Measurements from ENCODE around the gene ZNF726.
"Not testable (repeated sequence)": the region's sequence is repeated elsewhere in the genome, so short reads cannot be mapped to it uniquely, and the experiment has no call there.

The ZNF726 gene

GRCh38 chr19:23943411-23943810 is 28.7 kb downstream of the ZNF726 start:
- DNase-seq (ENCODE audit: low read depth in 2 of 2), result no peak

- DNase-seq (ENCODE audit: low read depth in 2 of 2), result no peak
These were observed 31.9 kb downstream of the ZNF726 start for GRCh38 chr19:23946569-23946968.

- no peak for DNase-seq (ENCODE audit: low read depth in 2 of 2)
These were observed 34.9 kb downstream of the ZNF726 start for GRCh38 chr19:23949611-23950010.

- no peak for DNase-seq (ENCODE audit: low read depth in 2 of 2)
These were observed 41.4 kb downstream of the ZNF726 start for GRCh38 chr19:23956051-23956450.

- no peak for DNase-seq (ENCODE audit: low read depth in 2 of 2)
These were observed 43.1 kb downstream of the ZNF726 start for GRCh38 chr19:23957660-23958281.

DNA sequence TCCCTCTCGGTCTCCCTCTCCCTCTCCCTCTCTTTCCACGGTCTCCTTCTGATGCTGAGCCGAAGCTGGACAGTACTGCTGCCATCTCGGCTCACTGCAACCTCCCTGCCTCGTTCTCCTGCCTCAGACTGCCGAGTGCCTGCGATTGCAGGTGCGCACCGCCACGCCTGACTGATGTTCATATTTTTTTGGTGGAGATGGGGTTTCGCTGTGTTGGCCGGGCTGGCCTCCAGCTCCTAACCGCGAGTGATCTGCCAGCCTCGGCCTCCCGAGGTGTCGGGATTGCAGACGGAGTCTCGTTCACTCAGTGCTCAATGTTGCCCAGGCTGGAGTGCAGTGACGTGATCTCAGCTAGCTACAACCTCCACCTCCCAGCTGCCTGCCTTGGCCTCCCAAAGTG is 48.7 kb downstream of the ZNF726 start:
- not testable (repeated sequence) for DNase-seq (ENCODE audit: low read depth in 2 of 2)

GRCh38 chr19:23963881-23964280 is 49.2 kb downstream of the ZNF726 start:
- not testable (repeated sequence) for DNase-seq (ENCODE audit: low read depth in 2 of 2)

- not testable (repeated sequence) for DNase-seq (ENCODE audit: low read depth in 2 of 2)
These were observed 49.6 kb downstream of the ZNF726 start for GRCh38 chr19:23964334-23964733.

- no peak for DNase-seq (ENCODE audit: low read depth in 2 of 2)
These were observed 54.9 kb downstream of the ZNF726 start for GRCh38 chr19:23969630-23970029.

GRCh38 chr19:23971598-23971997 is 56.9 kb downstream of the ZNF726 start:
- no peak for DNase-seq (ENCODE audit: low read depth in 2 of 2)

DNA sequence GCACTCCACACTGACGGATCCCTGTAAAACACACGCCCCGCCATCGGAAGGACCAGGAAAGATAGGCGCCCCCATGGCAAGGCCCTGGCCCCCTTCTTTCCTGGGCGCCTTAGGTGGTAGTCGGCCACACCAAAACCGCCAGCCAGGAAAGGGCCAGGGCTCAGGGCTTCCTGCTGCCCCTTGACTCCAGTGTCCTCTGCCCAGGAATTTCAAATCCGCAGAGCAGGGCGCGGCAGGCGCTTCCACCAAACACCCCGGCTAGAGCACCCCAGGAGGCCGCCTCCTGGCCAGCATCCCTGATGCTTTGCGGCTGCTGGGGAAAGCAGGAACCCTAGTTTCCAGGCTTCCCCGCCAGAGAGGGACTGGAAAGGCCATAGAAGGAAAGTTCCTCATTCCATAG is 57.5 kb downstream of the ZNF726 start:
- no peak for DNase-seq (ENCODE audit: low read depth in 2 of 2)

DNA sequence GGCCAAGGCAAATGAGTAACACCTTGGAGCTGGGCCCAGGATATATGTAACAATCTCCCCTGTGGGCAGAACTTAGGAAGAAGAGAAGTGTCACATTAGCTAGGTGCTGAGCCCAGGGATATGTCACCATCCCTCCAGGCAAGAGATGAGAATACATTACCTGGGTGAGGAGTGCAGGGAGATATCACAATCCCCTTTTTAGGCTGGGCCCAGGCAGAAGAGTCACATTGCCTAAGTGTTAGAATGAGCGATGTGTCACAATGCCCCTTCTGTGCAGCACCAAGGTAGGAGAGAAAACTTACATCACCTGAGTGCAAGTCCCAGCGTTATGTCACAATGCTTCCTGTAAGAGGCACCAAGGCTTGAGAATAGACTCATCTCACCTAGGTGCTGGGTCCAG is 60.3 kb downstream of the ZNF726 start:
- DNase-seq (ENCODE audit: low read depth in 2 of 2), result no peak

- not testable (repeated sequence) for DNase-seq (ENCODE audit: low read depth in 2 of 2)
These were observed 61.9 kb downstream of the ZNF726 start for GRCh38 chr19:23976631-23977030.

DNA sequence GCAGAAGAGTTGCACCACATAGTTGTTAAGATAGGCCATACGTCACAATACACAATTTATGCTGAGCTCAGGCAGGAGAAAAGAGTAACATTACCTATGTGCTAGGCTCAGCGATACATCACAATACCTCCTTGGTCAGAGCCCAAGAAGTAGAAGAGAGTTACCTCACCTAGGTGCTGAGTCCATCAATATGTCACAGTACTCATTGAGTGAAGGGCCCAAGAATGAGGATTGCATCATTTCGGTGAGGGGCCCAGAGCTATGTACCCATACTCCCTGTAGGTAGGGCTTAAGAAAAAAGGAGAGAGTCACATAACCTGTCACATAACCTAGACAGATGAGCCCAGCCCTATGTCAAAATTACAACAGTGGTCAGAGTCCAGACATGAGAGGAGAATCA is 62.6 kb downstream of the ZNF726 start:
- DNase-seq (ENCODE audit: low read depth in 2 of 2), result not testable (repeated sequence)

DNA sequence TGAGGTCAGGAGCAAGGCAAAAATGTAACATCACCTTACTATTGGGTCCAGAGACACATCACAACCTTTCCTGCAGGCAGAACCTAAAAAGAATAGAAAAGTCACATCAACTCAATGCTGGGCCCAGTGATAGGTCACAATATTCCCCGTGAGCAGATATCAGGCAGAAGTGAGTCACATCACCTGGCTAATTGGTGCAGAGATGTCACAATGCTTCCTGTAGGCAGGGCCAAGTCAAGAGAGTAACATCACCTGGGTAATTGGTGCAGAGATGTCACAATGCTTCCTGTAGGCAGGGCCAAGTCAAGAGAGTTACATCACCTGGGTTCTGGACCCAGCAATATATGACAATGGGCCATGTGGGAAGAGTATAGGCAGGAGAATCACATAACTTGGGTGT is 63.4 kb downstream of the ZNF726 start:
- no peak for DNase-seq (ENCODE audit: low read depth in 2 of 2)

- no peak for DNase-seq (ENCODE audit: low read depth in 2 of 2)
These were observed 66.1 kb downstream of the ZNF726 start for GRCh38 chr19:23980805-23981204.

DNA sequence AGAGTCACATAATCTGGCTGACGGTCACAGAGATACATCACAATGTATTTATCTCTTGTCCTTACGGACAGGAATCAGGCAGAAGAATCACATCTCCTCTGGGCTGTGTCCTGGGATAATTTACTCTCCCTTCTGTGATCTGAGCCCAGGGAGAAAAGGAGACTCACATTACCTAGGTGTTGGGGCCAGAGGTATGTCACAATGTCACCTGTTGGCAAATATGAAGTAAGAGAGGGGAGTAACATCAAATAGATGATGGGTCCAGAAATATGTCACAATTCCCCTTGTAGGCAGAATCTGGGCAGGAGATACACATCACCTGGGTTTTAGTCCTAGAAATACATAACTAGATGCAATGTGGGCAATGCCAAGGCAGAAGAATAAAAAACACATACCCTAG is 67.2 kb downstream of the ZNF726 start:
- no peak for DNase-seq (ENCODE audit: low read depth in 2 of 2)

- no peak for DNase-seq (ENCODE audit: low read depth in 2 of 2)
These were observed 68.7 kb downstream of the ZNF726 start for GRCh38 chr19:23983406-23983805.
